Endometrial microvascular endothelial cells (primary cell): Measurements from ENCODE around the gene NHLRC4. TPM values are rescaled to one million over a fixed set of nuclear protein-coding genes. Genes with fewer than 3 reads are reported as not detected.

ENCODE experiments used
- in situ Hi-C: cut with HindIII; loops from 2 replicates; pipeline ENCODE4 v1.10.0; 2017; ENCODE audit warnings: low sequenced_read_pairs, low pct_unique_long_range_greater_than_20kb; ENCODE audit errors: inconsistent ontology term
- total RNA-seq: library from RNA; depleted of rRNA; stranded (reverse); fragments of >200 nt; gene quantifications from one replicate; pipeline ENCODE4 v1.2.3, GENCODE V29; 2015; ENCODE audit errors: inconsistent ontology term

NHLRC4 gene, protein sequence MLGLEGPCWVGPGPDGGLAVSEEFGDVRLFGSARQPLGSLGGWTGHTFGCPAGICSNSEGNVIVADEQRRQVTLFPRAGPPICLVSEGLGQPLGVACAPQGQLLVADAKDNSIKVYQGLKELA
- not detected for total RNA-seq

GRCh38 chr16:566475-567372 lies at the start of gene NHLRC4:
Gene NHLRC4 (plus strand): TSS chr16:567005. CDS start chr16:568048, 1,043 bp downstream.
- in situ Hi-C loops = no loop called here

DNA sequence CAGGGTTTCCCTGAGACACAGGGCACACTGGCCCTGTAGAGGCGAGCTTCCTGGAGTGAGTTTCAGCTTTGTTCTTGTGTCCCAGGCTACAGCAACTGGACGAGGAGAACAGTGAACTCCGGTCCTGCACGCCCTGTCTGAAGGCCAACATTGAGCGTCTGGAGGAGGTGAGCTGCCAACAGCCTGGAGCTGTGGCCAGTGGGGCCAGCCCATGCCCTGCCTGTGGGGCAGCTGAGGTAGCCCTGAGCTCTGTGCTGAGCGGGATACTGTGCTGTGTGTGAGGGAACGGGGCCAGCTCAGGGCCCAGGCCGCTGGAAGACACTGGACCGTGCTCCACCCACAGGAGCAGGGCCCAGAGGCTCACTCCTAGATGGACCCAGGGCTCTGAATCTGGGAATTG lies 47.9 kb upstream of the NHLRC4 start:
- in situ Hi-C loops = no loop called here

DNA sequence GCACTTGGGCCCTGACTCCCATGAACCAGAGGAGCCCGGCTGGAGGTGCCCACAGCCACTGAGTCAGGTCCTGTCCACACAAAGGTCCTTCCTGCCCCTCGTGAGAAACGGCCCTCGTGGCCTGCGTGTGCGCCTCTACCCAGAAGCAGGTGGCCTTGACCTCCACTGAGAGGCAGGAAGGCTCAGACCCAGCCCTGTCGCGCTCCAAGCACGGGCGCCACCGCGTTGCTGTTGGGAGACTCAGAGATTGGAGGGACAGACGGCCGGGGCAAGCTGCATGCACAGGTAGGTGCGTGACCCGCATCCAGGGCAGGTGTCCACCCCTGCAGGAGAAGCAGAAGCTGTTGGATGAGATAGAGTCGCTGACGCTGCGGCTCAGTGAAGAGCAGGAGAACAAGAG lies 47.4 kb upstream of the NHLRC4 start:
- in situ Hi-C loops = no loop called here

DNA sequence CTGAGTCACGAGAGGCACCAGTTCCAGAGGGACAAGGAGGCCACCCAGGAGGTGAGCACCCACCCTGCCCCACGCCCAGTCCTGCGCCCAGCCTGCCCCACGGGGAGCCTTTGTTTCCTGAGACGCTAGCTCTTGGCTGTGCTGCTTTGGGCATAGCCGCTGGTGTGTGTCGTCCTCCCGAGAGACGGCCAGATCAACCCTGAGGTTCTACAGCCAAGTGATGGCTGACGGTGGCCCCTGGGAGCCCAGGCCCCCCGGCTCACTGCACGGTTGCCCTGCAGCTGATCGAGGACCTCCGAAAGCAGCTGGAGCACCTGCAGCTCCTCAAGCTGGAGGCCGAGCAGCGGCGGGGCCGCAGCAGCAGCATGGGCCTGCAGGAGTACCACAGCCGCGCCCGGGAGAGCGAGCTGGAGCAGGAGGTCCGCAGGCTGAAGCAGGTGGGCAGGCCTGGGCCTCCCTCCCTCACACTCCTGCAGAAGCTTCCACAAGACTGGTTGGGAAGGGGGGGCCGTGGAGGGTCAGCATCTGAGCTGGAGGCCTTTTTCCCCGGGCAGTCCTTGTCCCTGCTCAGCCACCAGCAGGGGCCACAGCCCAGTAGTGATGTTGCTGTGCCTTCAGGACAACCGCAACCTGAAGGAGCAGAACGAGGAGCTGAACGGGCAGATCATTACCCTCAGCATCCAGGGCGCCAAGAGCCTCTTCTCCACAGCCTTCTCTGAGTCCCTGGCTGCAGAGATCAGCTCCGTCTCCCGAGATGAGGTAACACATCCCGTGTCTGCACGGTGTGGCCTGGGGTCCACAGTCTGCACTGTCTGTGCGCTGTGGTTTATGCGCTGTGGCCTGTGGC lies 46.7 kb upstream of the NHLRC4 start:
- in situ Hi-C loops = no loop called here

DNA sequence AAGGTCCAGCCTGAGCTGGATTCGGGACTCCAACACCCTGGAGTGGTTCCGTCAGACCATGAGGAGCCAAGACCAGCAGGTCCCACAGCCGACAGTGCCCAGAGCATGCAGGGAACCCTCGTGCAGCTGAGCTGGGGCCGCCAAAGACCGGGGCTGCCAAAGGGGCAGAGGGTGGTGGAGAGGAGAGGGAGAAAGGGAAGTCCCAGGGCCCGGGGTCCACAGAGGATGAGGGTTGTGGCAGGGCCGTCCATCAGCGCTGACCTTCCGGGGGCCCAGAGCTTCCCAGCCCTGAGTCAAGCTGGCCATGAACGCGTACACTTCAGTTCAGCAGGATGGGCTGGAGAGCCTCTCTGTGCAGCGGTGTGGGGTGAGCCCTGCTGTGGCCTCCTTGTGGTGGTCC lies 46.0 kb upstream of the NHLRC4 start:
- in situ Hi-C loops = no loop called here

DNA sequence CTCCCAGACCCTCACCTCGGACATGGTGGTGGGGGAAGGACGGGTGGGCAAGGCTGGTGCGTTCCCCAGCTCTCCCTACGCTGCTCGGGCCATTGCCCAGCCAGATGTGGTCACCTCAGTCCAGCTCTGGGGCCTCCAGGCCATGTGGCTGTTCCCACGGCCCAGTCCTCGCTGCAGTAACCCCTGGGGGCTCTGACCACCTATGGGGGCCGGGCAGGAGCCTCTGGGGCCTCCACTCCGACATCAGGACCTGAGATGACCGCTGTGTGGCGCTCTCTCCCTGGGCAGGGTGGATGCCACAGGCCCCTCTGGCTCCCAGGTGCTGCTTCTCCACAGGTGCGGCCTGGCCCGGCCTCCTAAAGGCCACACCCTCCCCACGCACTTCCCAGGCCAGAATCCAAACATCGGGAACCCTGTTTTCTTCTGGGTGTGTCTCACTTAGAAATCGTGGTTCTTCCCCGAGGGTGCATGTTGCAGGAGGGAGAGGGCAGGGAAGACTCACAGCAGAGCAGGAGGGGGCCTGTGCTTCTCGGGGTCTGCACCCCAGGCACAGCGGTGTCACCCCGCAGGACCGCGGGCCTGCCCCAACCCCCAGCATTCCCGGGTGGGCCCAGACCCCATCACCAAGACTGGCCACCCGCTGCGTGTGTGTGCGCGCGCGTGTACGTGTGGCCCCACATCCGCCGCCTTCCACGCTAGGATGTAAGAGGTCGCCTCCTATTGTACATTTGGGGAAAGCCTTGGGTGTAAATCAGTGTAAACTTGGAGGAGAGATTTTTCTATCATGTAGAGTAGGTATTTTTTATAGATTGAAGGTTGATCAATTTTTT lies 45.2 kb upstream of the NHLRC4 start:
- in situ Hi-C loops = no loop called here

GRCh38 chr16:522320-523096 lies 44.3 kb upstream of the NHLRC4 start:
- in situ Hi-C loops = no loop called here

DNA sequence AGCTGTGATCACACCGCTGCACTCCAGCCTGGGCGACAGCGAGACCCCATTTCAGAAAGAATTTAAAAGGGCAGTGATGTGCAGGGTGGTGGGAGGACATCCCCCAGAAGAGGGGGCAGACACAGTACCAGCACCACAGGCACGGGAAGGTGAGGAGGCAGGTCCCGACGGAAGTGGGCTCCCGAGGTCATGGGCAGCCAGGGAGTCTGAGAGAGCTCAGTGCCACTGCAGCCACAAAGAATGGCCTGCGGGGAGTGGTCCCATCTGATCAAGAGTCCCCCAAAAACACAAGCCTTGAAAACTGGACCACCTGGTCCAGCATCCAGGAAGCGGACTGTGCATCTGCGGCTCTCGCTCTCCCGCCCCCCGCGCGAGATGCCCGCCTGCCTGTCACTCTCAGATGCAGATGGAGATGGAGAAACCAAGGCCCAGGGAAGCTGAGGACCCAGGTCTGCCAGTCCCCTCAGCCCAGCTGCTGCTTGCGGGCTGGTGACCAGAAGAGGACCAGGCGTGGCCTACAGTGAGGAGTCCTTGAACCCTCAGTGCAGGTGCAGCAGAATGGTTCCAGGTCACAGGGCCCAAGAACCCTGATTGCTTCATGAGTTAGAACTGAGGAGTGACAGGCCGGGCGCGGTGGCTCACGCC lies 43.6 kb upstream of the NHLRC4 start:
- in situ Hi-C loops = no loop called here

- in situ Hi-C loops = no loop called here
Observed at GRCh38 chr16:524274-525040, 42.3 kb upstream of the NHLRC4 start.

- in situ Hi-C loops = no loop called here
Observed at GRCh38 chr16:525123-525519, 41.7 kb upstream of the NHLRC4 start.

DNA sequence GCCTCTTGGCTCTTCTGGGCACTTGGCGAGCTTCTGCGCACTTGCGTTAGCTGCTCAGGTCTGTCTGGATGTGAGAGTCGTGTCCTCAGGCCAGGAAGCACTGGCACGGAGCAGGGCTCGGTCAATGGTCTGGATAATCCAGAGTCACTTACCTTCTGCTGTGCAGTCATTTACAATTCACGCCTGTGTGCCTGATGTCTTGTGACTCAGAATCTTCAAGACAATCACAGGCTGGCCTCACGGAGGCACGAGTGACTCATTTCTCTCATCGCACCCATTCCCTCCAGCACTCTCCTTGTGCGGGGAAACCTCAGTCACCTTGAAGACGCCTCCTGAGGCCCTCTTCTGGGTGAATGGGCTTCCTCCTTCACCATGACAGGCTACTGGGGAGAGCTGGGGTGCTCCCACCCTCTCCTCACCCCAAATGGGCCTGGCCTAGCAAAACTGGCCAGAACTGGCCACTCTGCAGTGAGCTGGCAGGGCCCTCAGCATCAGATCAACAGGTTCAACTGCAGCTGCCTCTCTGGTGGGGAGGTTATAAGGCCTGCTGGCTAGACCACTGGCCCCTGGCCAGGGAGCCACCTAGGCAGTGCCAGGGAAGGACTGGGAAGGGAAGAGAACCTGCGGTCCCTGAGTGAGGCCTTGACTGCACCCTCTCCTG lies 41.2 kb upstream of the NHLRC4 start:
- in situ Hi-C loops = no loop called here

- in situ Hi-C loops = no loop called here
Observed at GRCh38 chr16:526181-527014, 40.4 kb upstream of the NHLRC4 start.

DNA sequence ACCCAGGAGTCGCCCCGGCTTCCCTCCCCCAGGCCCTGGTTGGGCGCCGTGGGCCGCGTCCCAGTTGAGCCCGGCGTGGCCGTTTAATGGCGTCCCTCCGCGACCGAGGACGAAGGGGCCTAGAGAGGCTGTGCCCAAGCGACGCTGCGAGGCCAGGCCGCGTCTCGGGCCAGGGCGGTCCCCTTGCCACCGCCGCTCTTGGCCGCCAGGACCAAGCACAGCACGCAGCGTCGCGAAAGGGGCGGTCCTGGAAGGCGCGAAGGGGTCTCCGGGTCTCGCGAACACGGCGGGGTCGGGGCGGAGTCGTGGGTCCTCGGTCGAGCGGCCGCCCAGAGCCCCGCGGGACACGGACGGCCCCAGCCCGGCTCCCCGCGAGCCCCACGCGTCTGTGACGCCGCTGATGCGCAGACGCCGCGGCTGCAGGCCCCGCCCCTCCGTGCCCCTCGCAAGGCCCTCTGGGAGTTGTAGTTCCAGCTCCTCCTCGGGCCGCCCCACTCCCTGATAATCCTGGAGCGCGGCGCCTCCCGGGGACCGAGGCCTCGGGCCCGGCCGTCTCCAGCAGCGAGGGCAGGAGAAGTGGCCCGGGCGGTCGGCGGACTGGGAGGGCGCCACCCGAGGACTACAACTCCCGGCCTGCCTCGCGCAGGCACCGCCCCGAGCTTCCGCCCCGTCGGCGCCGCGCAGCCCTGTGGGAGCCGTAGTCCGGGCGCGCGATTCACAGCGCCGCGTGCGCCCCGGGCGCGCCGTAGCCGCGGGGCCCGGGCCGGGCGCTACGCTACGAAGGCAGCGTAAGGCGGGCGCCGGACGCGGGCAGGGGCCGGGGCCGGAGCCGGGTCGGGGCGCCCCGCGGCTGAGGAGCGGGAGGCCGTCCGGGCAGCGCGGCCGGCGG lies 39.5 kb upstream of the NHLRC4 start, which contains the start of gene CAPN15:
CAPN15 (plus strand) TSS at position 698 of the 889 bp plus-strand sequence. CDS start 19,127 bp downstream, outside the sequence.
- in situ Hi-C loops = no loop called here

DNA sequence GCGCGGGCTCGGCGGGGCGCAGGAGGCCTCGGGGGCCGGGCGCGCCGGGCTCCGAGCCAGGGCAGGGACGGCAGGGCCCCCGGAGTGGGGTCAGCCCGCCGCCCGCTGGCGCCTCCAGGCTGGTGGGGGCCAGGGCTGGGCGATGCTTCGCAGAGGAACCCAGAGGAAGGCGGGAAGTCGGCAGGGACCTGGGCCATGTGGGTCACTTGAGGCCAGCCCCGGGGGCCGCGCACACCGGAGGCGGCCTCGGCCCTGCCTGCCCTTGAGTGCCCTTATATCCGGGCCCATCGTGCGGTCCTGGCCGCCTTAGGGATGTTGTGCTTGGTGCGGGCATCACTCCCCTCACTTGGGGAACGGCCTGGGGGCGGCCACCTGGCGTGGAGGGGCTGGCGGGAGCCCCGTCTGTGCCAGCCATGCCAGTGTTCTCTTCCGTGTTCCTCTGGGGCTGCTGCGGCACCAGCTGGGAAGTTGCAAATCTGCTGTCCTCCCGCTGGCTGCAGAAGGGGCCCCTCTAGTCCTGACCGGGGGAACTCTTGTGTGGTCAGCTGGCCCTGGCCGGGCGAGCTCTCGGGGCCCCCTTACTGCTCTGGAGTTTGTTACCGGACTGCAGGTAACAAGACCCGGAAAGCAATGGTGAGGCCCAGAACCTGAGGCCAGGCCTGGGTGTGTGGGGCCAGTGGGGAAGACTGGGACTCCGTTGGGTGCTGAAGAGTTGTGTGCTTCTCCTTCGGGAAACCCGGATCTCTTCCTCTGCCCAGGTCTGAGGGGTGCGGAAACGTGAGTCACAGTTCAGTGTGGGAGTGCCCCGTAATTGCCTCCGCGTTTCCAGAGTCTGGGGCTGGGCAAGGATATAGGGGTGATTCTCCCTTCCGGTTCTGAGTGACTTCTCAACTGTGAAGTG lies 38.4 kb upstream of the NHLRC4 start:
- in situ Hi-C loops = no loop called here
